ENCODE measurements around the gene ITK.

The ITK gene

DNA sequence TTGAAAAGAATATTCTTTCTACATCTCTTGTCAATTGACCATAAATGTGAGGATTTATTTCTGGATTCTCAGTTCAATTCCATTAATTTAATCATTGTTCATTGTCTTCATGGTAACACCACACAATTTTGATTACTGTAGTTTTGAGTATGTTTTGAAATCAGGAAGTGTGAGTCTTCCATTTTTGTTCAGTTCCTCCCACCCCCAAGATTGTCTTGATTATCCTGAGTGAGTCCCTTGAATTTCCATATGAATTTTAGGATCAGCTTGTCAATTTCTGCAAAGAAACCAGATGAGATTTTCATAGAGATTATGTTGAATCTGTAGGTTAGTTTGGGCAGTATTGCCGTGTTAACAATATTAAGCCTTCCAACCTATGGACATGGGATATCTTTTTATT lies 94.8 kb downstream of the ITK start:
- H3K4me3 ChIP-seq (replicated peaks; ENCODE audit: low read depth, low read length), result no peak overlapping the region
- no peak for DNase-seq (ENCODE audit: low read depth)
- TF ChIP-seq, protein P1, sequence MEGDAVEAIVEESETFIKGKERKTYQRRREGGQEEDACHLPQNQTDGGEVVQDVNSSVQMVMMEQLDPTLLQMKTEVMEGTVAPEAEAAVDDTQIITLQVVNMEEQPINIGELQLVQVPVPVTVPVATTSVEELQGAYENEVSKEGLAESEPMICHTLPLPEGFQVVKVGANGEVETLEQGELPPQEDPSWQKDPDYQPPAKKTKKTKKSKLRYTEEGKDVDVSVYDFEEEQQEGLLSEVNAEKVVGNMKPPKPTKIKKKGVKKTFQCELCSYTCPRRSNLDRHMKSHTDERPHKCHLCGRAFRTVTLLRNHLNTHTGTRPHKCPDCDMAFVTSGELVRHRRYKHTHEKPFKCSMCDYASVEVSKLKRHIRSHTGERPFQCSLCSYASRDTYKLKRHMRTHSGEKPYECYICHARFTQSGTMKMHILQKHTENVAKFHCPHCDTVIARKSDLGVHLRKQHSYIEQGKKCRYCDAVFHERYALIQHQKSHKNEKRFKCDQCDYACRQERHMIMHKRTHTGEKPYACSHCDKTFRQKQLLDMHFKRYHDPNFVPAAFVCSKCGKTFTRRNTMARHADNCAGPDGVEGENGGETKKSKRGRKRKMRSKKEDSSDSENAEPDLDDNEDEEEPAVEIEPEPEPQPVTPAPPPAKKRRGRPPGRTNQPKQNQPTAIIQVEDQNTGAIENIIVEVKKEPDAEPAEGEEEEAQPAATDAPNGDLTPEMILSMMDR (IDR thresholded peaks at IDR 0.05; ENCODE audit: low read length, missing control alignments), result no peak

DNA sequence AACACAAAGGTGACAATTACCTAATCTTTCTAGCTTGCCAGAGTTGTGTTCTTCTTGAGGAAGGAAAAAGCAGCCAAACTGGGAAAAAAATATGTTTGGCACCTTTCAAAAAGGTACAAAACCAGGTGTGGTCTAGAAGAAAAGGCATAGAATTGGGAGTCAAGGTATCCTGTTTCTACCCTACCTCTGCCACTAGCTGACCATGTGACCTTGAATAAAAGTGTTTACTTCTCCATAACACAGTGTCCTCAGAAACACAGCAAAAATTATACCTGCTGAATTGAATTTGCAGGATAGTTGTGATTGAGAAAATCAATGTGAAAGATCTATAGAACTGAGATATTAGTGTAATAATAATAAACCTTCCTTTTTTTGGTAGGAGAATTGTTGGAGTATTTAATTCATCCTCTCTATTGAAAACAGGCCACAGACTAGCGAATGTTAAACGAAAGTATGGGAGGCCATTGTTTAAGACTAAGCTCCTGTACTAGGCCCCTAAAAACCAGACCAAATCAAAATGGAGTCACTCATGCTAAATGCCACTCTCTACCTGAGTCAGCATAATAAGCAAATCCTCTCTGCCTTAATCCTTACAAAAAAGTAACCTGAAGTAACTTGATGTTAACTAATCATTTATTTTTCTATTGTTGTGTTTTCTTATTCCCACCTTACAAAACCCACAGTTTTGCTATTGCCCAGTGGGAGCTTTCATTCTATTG lies 97.8 kb downstream of the ITK start:
- no peak overlapping the region for H3K4me3 ChIP-seq (replicated peaks; ENCODE audit: low read depth, low read length)
- TF ChIP-seq, protein P1 (IDR thresholded peaks at IDR 0.05; ENCODE audit: low read length, missing control alignments), result no peak
- DNase-seq (ENCODE audit: low read depth), result no peak

DNA sequence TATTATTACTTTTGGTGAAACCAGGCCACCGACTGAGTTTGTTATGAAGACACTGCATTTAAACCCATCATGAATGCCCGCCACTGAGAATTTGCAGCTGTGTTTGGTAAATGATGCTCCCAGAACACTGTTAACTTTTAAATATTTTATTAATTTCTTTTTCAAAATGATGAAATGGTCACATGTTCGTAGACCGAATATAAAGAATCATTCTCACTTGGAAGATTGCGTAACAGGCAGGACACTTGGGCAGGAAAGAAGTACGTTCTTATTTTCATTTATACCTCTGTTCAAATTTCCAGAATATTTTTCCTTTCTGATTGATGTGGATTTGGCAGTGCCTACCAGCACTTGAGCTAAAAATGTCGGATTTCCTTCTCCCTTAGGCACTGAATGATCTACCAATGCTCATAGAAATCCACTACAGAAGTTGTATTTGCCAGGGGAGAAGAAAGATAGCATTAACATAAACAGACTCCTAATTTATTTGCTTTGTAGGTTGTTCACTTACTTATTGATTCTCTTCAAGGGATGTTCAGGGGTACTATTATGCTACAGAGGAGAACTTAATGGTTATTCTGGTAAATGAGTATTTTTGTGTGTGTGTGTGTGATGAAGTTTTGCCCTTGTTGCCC lies 99.1 kb downstream of the ITK start:
- TF ChIP-seq, protein P1 (IDR thresholded peaks at IDR 0.05; ENCODE audit: low read length, missing control alignments), result no peak
- DNase-seq (ENCODE audit: low read depth), result no peak
- H3K4me3 ChIP-seq (replicated peaks; ENCODE audit: low read depth, low read length), result no peak overlapping the region

- TF ChIP-seq, protein P1 (IDR thresholded peaks at IDR 0.05; ENCODE audit: low read length, missing control alignments), result no peak
- no peak overlapping the region for H3K4me3 ChIP-seq (replicated peaks; ENCODE audit: low read depth, low read length)
- DNase-seq (ENCODE audit: low read depth), result peak; percentile 7
These were observed 100.3 kb downstream of the ITK start for GRCh38 chr5:157280927-157281326.

GRCh38 chr5:157282150-157282549 lies 101.5 kb downstream of the ITK start:
- TF ChIP-seq, protein P1 (IDR thresholded peaks at IDR 0.05; ENCODE audit: low read length, missing control alignments), result no peak
- H3K4me3 ChIP-seq (replicated peaks; ENCODE audit: low read depth, low read length), result no peak overlapping the region
- no peak for DNase-seq (ENCODE audit: low read depth)

DNA sequence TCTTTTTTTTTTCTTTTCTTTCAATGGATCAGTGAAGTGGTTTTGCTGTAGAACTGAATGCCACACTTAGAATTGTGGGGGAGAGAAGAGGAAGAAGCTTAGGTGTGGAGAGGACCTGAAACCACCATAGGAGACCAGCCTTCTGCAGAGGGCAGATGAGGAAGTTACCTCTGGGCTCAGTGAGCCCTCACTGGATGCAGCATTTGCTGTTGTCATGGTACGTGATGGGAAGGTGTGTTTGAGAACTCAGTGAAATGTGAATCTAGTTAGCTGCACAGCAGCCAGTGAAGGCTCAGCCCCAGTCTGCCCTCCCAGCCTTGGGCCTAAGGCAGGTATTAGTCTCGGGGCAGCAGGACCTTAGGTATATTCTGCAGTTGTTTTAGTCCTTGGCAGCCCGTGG lies 102.8 kb downstream of the ITK start:
- no peak overlapping the region for H3K4me3 ChIP-seq (replicated peaks; ENCODE audit: low read depth, low read length)
- TF ChIP-seq, protein P1 (IDR thresholded peaks at IDR 0.05; ENCODE audit: low read length, missing control alignments), result no peak
- DNase-seq (ENCODE audit: low read depth), result no peak

All from fibroblast of pulmonary artery (primary cell).